ENCODE data around the gene FSIP1. TPM values are rescaled to one million over a fixed set of nuclear protein-coding genes. Genes with fewer than 3 reads are reported as not detected.

Gene FSIP1
- total RNA-seq, 1 donor from 2014 or later, result 2.5 TPM

GRCh38 chr15:39746176-39746575 is 36.5 kb downstream of the FSIP1 start:
- H3K9me3 Mint-ChIP-seq, result peaks cover 22% of the 10 kb centered on the region
- no peak for DNase-seq (ENCODE audit: low spot score)

GRCh38 chr15:39745415-39745814 is 37.2 kb downstream of the FSIP1 start:
- no peaks in the 10 kb centered on the region for H3K9me3 ChIP-seq (ENCODE audit: low read depth)
- Mint-ChIP-seq H3K4me1 (peaks cover 2% of the 10 kb centered on the region), H3K27ac (no peak overlapping the region), H3K36me3 (peaks cover 9% of the 10 kb centered on the region), H3K4me3 (no peak overlapping the region), H3K27me3 (ENCODE audit: insufficient read depth, low read depth) (peaks cover 8% of the 10 kb centered on the region), H3K9me3 (peaks cover 19% of the 10 kb centered on the region)
- no peaks in the 10 kb centered on the region for H3K4me1 ChIP-seq
- H3F3A ChIP-seq (ENCODE audit: low read depth), result no peaks in the 10 kb centered on the region
- no peak overlapping the region for H3K27ac ChIP-seq
- no peaks in the 10 kb centered on the region for H4K20me1 ChIP-seq (ENCODE audit: low read depth)
- no peak overlapping the region for H3K4me2 ChIP-seq
- no peak overlapping the region for H2AFZ ChIP-seq (replicated peaks)
- H3K79me2 ChIP-seq (ENCODE audit: low read depth), result no peaks in the 10 kb centered on the region
- no peak for DNase-seq (ENCODE audit: low spot score)
- H3K9ac ChIP-seq, result no peak overlapping the region
- H3K27me3 ChIP-seq, result no peaks in the 10 kb centered on the region
- H3K4me3 ChIP-seq, result no peak overlapping the region
- TF ChIP-seq CTCF (IDR thresholded peaks at IDR 0.05) (no peak), EZH2phosphoT487 (IDR thresholded peaks at IDR 0.05) (no peak), EZH2 (IDR thresholded peaks at IDR 0.05) (no peak)
- no peaks in the 10 kb centered on the region for H3K36me3 ChIP-seq

More at GRCh38 chr15:39746176-39746575, 36.5 kb downstream of the FSIP1 start:
- Histone ChIP-seq H3K79me2 (ENCODE audit: low read depth) (no peaks in the 10 kb centered on the region), H3K4me2 (no peak overlapping the region), H3K36me3 (no peaks in the 10 kb centered on the region), H2AFZ (replicated peaks) (no peak overlapping the region), H3K9ac (no peak overlapping the region), H3F3A (ENCODE audit: low read depth) (no peaks in the 10 kb centered on the region), H4K20me1 (ENCODE audit: low read depth) (no peaks in the 10 kb centered on the region), H3K4me1 (no peaks in the 10 kb centered on the region), H3K4me3 (no peak overlapping the region), H3K9me3 (ENCODE audit: low read depth) (no peaks in the 10 kb centered on the region), H3K27me3 (no peaks in the 10 kb centered on the region), H3K27ac (no peak overlapping the region)
- peaks cover 5% of the 10 kb centered on the region for H3K27me3 Mint-ChIP-seq (ENCODE audit: insufficient read depth, low read depth)
- no peak overlapping the region for H3K27ac Mint-ChIP-seq
- peaks cover 2% of the 10 kb centered on the region for H3K4me1 Mint-ChIP-seq
- H3K36me3 Mint-ChIP-seq, result peaks cover 10% of the 10 kb centered on the region
- TF ChIP-seq EZH2 (IDR thresholded peaks at IDR 0.05), result no peak
- TF ChIP-seq CTCF (IDR thresholded peaks at IDR 0.05), result no peak
- TF ChIP-seq EZH2phosphoT487 (IDR thresholded peaks at IDR 0.05), result no peak
- H3K4me3 Mint-ChIP-seq, result no peak overlapping the region

GRCh38 chr15:39744334-39745103 is 38.1 kb downstream of the FSIP1 start:
- no peaks in the 10 kb centered on the region for H3K79me2 ChIP-seq (ENCODE audit: low read depth)
- Mint-ChIP-seq H3K27me3 (ENCODE audit: insufficient read depth, low read depth) (peaks cover 8% of the 10 kb centered on the region), H3K4me3 (no peak overlapping the region), H3K4me1 (peaks cover 2% of the 10 kb centered on the region), H3K9me3 (peaks cover 11% of the 10 kb centered on the region), H3K27ac (no peak overlapping the region), H3K36me3 (peaks cover 8% of the 10 kb centered on the region)
- no peak for DNase-seq (ENCODE audit: low spot score)
- H3K27ac ChIP-seq, result no peak overlapping the region
- H3K27me3 ChIP-seq, result no peaks in the 10 kb centered on the region
- H3K4me3 ChIP-seq, result no peak overlapping the region
- H3K4me1 ChIP-seq, result no peaks in the 10 kb centered on the region
- no peak overlapping the region for H3K4me2 ChIP-seq
- no peaks in the 10 kb centered on the region for H3K36me3 ChIP-seq
- H4K20me1 ChIP-seq (ENCODE audit: low read depth), result no peaks in the 10 kb centered on the region
- H3F3A ChIP-seq (ENCODE audit: low read depth), result no peaks in the 10 kb centered on the region
- no peak overlapping the region for H3K9ac ChIP-seq
- no peak for TF ChIP-seq EZH2phosphoT487 (IDR thresholded peaks at IDR 0.05)
- TF ChIP-seq CTCF (IDR thresholded peaks at IDR 0.05), result no peak
- TF ChIP-seq EZH2 (IDR thresholded peaks at IDR 0.05), result no peak
- H2AFZ ChIP-seq (replicated peaks), result no peak overlapping the region
- H3K9me3 ChIP-seq (ENCODE audit: low read depth), result no peaks in the 10 kb centered on the region

All from neural progenitor cell (in vitro differentiated cells).